Choroid plexus epithelial cell (primary cell): ENCODE results near the gene UGT1A8.
A peak's percentile ranks its signal among the peaks of the same experiment; 100 is the strongest.

Experiments used
- DNase-seq: peaks from one replicate; pipeline ENCODE4 v3.0.0-alpha.2; 2010; ENCODE audit warnings: low read depth
- H3K4me3 ChIP-seq: 2 replicates; pipeline ENCODE4 v1.5.1; 2011; ENCODE audit warnings: low read depth, mild to moderate bottlenecking, control low read depth, low read length, moderate library complexity
- TF ChIP-seq, protein P1 (sequence below): conservative IDR thresholded peaks from 2 replicates; pipeline ENCODE4 v1.5.1; 2011; ENCODE audit warnings: low read depth, mild to moderate bottlenecking, control low read depth, inconsistent platforms, low read length, moderate library complexity

Gene UGT1A8

DNA sequence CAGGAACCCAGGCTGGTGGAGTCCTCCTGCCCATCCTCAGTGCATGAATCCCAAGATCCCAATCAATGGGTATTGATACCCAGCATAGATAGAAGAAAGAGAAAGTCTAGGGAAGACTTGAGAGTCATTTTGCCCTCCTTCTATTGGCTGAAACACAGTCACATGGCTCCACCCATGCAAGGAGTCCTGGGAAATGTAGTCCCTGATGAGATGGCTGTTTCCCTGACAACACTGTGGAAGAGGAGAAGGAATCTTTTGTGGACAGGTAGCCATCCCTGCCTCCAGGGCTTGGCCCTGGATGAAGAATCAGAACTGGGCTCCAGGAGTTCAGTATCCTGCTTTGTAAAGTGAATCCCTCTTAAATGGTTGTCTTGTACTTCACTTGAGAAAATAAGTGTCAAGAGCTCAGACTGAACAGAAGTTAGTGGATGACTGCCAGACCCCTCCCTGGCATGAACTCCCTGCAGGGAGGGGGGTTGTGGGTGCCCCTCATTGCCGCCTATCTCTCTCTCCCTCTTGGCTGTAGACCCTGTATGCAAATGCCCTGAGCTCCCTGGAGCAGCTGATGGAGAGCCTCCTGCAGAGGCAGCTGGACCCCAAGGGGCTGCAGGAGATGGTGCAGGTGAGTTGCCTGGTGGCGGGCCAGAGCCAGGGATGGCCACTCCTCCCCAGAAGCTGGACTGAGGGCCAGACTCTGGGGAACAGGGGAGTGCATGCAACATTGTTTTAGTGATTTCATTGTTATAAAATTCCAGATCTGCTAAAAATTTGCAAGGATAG lies 196.8 kb downstream of the UGT1A8 start:
- no peak overlapping the region for H3K4me3 ChIP-seq
- TF ChIP-seq, protein P1, sequence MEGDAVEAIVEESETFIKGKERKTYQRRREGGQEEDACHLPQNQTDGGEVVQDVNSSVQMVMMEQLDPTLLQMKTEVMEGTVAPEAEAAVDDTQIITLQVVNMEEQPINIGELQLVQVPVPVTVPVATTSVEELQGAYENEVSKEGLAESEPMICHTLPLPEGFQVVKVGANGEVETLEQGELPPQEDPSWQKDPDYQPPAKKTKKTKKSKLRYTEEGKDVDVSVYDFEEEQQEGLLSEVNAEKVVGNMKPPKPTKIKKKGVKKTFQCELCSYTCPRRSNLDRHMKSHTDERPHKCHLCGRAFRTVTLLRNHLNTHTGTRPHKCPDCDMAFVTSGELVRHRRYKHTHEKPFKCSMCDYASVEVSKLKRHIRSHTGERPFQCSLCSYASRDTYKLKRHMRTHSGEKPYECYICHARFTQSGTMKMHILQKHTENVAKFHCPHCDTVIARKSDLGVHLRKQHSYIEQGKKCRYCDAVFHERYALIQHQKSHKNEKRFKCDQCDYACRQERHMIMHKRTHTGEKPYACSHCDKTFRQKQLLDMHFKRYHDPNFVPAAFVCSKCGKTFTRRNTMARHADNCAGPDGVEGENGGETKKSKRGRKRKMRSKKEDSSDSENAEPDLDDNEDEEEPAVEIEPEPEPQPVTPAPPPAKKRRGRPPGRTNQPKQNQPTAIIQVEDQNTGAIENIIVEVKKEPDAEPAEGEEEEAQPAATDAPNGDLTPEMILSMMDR: no peak
- peak; percentile 20 for DNase-seq

DNA sequence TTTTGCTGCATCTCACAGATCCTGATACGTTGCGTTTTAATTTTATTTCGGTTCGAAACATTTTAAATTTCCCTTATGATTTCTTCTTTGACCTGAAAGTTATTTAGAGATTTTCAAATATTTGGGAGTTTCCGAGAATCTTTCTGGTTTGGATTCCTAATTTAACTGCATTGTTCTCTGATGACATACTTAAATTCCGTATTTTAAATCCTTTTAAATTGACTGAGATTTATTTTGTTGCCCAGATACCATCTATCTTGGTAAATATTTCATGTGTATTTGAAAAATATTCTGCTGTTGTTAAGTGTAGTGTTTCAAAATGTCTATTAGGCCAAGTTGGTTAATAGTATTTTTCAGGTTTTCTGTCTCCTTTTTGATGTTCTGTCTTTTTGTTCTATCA lies 198.4 kb downstream of the UGT1A8 start:
- DNase-seq: no peak
- TF ChIP-seq, protein P1: no peak
- H3K4me3 ChIP-seq: no peak overlapping the region

DNA sequence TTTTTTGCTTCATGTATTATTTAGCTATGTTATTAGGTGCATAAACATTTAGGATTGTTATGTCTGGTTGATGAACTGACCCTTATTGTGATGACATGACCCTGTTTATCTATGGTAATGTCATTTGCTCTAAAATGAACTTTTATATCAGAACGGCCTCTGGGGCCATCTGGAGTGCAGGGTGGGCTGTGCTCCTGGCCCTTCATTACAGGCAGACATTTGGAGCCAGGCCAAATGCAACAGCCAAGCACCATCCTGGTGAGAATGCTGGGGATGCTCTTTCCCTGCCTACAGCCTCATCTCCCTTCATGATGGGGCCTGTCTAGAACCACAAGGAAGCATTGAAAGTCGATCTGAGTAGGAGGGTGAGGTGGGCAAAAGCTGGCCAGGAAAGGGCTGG lies 198.9 kb downstream of the UGT1A8 start:
- no peak for DNase-seq
- TF ChIP-seq, protein P1: no peak
- H3K4me3 ChIP-seq: no peak overlapping the region

DNA sequence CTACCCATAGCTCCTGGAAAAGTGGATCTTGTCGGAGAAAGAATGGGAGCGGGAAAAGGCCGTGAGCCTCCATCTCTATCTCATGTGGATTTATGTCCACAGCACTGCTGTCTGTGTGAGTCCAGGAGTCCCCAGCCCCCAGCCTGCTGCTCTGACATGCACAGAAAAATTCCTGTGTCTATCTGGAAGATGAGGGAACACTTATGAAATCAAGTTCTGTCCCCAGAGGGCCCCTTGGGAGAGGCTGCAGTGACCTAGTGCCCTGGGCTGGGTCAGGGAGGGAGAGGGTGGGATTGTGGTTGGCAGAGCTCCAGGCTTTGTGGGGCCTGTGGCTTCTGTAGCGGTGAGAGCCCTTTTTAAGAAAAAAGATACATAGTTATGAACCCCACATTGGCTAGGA lies 199.3 kb downstream of the UGT1A8 start:
- H3K4me3 ChIP-seq: no peak overlapping the region
- TF ChIP-seq, protein P1: no peak
- DNase-seq: no peak

DNA sequence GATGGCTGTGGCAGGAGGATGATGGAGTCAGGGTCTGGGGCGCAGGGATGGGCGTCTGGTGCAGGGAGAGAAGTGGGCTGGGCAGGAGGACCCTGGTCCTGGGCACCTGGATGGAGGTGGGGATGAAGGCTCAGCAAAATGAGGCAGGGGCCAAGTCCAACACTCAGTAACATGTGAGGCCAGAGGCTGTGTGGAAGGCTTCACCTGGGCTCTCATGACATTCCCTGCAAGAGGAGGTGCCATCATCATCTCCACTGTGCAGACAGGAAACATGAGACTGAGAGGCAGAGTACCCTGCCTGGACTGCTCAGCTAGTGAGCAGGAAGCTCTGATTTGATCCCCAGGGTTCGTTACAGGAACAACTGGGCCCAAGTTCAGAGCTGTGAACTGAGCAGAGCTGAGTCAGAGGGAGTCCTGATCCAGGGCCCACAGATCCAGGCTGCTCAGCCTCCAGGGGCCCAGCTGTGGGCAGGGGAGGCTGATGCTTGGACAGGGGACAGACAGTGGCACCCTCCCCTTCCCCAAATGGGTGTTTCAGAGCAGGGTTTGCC lies 200.0 kb downstream of the UGT1A8 start:
- TF ChIP-seq, protein P1: no peak
- no peak for DNase-seq
- H3K4me3 ChIP-seq: no peak overlapping the region

DNA sequence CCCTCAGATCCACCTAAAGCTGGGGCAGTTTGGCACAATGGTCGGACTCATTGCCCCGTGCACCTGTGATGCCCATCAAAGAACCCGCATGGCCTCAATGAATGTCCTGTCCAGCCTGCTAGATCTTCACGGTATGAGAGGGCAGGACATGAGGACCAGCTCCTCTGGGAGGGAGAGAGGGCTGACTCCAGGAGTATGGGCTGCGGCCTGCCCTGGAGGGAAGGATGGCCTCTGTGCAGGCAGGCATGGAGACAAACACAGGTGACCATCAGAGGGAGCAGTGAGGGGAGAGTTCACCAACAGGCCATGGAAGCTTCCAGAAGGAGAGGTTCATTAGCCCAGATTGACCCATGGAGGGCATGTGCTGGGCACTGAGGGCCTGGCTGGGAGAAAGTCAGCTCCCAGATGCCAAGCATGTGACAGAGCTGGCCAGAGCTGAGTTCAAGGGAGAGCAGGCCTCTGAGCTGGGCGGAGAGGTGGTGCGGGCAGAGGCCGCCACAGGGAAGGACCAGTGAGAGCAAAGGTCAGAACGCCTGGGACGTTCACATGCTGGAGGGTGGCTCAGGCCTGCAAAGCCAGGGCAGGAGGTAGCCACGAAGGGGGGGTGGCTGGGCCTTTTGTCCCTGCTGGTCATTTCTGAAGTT lies 200.7 kb downstream of the UGT1A8 start:
- DNase-seq: no peak
- no peak overlapping the region for H3K4me3 ChIP-seq

More for the DNA sequence above, 200.7 kb downstream of the UGT1A8 start:
- TF ChIP-seq, protein P1: no peak
